Nephron (organoid): ENCODE results near the gene PTPRF.

Experiments
- H3K27ac Mint-ChIP-seq, 3 experiments: 2 replicates each; pipeline ENCODE4 v1.8.0; 2020; ENCODE audit warnings: mixed read lengths in 3 of 3, mild to moderate bottlenecking in 2 of 3, moderate library complexity in 1 of 3
- H3K27me3 Mint-ChIP-seq: 2 replicates; pipeline ENCODE4 v1.8.0; 2021; ENCODE audit warnings: low read depth, mild to moderate bottlenecking, moderate library complexity, mixed read lengths
- H3K36me3 Mint-ChIP-seq: 2 replicates; pipeline ENCODE4 v1.8.0; 2020; ENCODE audit warnings: low read depth, mixed read lengths
- H3K4me1 Mint-ChIP-seq: 2 replicates; pipeline ENCODE4 v1.8.0; 2020; ENCODE audit warnings: mixed read lengths
- H3K4me3 Mint-ChIP-seq, 3 experiments: 2 replicates each; pipeline ENCODE4 v1.8.0; 2020; ENCODE audit warnings: mild to moderate bottlenecking in 3 of 3, mixed read lengths in 3 of 3, moderate library complexity in 2 of 3
- H3K9me3 Mint-ChIP-seq: 2 replicates; pipeline ENCODE4 v1.8.0; 2020; ENCODE audit warnings: mixed read lengths
- CTCF ChIP-seq, 3 experiments: fragments of 200-600 bp; sonication (generic); IDR thresholded peaks; one replicate each; pipeline ENCODE4 v1.5.0; 2021; ENCODE audit warnings: antibody characterized with exemption in 3 of 3; ENCODE audit not compliant: unreplicated experiment in 3 of 3

PTPRF gene

DNA sequence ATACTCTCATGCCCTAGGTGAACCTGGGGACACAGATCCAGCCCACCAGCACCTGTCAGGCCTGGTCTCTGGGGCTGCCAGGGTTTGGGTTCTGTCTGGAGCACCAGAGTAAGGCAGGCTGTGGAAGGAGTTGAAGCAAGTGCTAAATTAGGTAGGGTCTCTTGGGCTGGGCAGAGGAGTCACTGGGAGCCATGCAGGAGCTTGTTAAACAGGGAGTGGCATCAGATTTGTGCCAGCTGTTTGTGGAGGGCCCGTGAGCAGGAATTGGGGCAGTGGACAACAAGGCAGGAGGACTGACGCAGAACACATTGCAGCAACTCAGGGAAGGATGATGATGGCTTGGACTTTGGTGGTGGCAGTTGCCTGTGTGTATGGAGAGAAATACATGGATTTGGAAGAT is 56.3 kb downstream of the PTPRF start:
- H3K36me3 Mint-ChIP-seq: peaks cover 32% of the 10 kb centered on the region
- no peak overlapping the region for H3K4me3 Mint-ChIP-seq
- no peaks in the 10 kb centered on the region for H3K27me3 Mint-ChIP-seq
- peaks cover 27% of the 10 kb centered on the region for H3K4me1 Mint-ChIP-seq
- H3K27ac Mint-ChIP-seq: peak overlapping the region in 1 of 3 experiments; percentile 20
- TF ChIP-seq CTCF (IDR thresholded peaks at IDR 0.05; ENCODE audit: unreplicated experiment in 3 of 3): no peak
- no peaks in the 10 kb centered on the region for H3K9me3 Mint-ChIP-seq

- Mint-ChIP-seq H3K27ac (no peak overlapping the region), H3K27me3 (no peaks in the 10 kb centered on the region), H3K9me3 (no peaks in the 10 kb centered on the region), H3K36me3 (peaks cover 28% of the 10 kb centered on the region), H3K4me1 (peaks cover 21% of the 10 kb centered on the region), H3K4me3 (no peak overlapping the region)
- no peak for TF ChIP-seq CTCF (IDR thresholded peaks at IDR 0.05; ENCODE audit: unreplicated experiment in 3 of 3)
Measured at GRCh38 chr1:43587594-43587993, 56.9 kb downstream of the PTPRF start.

GRCh38 chr1:43588592-43588991 is 57.9 kb downstream of the PTPRF start:
- Mint-ChIP-seq H3K27ac (no peak overlapping the region), H3K4me3 (no peak overlapping the region), H3K27me3 (no peaks in the 10 kb centered on the region), H3K4me1 (peaks cover 19% of the 10 kb centered on the region), H3K9me3 (no peaks in the 10 kb centered on the region), H3K36me3 (peaks cover 30% of the 10 kb centered on the region)
- TF ChIP-seq CTCF (IDR thresholded peaks at IDR 0.05; ENCODE audit: unreplicated experiment in 3 of 3): no peak

DNA sequence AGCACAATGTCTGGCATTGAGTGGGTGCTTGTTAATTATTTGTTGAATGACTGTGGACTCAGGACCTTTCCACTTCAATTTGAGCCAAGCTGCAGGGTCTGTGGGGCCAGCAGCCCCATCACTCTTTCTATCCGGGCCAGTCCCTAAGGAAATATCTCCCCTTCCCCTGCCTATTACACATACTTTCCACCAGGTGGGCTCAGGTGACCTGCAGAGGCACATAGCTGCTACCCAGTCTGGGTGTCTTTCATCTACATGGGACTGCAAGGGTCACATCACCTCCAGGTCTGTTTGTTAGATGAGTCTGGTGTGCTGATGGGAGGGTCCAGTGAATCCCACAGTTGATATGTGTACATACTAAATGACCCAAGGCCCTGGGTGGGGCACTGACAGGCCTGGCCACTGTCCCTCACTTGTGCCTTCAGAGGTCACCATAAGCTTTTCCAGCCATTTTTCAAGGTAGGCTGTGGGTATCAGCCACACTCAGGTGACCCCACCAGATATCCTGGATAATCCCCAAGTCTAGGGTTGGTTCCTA is 59.8 kb downstream of the PTPRF start:
- Mint-ChIP-seq H3K27ac (no peak overlapping the region), H3K4me3 (no peak overlapping the region), H3K27me3 (no peaks in the 10 kb centered on the region), H3K4me1 (peaks cover 12% of the 10 kb centered on the region), H3K9me3 (no peaks in the 10 kb centered on the region), H3K36me3 (peaks cover 37% of the 10 kb centered on the region)
- TF ChIP-seq CTCF (IDR thresholded peaks at IDR 0.05; ENCODE audit: unreplicated experiment in 3 of 3): peak in 2 of 3 experiments; percentile 16 to 20

- Mint-ChIP-seq H3K9me3 (no peaks in the 10 kb centered on the region), H3K36me3 (peaks cover 33% of the 10 kb centered on the region), H3K27me3 (no peaks in the 10 kb centered on the region), H3K4me1 (peaks cover 12% of the 10 kb centered on the region), H3K27ac (no peak overlapping the region), H3K4me3 (no peak overlapping the region)
- TF ChIP-seq CTCF (IDR thresholded peaks at IDR 0.05; ENCODE audit: unreplicated experiment in 3 of 3): no peak
Measured at GRCh38 chr1:43591181-43591580, 60.5 kb downstream of the PTPRF start.

DNA sequence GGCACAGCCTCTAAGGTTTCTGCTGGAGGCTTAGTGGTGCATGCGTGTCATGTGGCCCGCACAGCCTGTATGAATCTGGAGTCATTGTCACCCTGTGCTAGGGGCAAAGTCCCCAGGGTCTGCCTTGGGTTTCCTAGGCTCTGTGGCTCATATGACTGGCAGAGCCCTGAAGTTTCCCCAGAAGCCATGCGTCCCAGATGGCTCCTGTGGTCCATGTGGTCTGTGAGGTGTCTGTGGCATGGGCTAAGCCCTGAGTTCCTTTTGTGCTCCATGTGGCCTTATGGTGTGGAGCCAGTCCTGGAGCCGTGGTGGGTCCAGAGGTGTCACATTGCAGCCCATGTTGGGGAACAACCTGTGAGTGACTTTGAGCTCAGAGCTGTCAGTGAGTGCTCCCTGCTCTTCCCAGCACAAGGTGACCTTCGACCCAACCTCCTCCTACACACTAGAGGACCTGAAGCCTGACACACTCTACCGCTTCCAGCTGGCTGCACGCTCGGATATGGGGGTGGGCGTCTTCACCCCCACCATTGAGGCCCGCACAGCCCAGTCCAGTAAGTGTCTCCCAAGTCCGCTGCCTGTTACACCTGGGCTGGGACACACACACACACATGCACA is 61.5 kb downstream of the PTPRF start:
- Mint-ChIP-seq H3K9me3 (no peaks in the 10 kb centered on the region), H3K4me3 (no peak overlapping the region), H3K4me1 (peaks cover 3% of the 10 kb centered on the region), H3K27me3 (no peaks in the 10 kb centered on the region), H3K27ac (no peak overlapping the region), H3K36me3 (peaks cover 33% of the 10 kb centered on the region)
- no peak for TF ChIP-seq CTCF (IDR thresholded peaks at IDR 0.05; ENCODE audit: unreplicated experiment in 3 of 3)
